Stimulated activated CD8-positive, alpha-beta memory T cell treated with anti-CD3 and anti-CD28 coated beads, Interleukin-12 subunit alpha, Interleukin-12 subunit beta, amount 100 ng/mL, for 4 hours (primary cell): ENCODE data around the gene BCL11A.

Source experiments
- DNase-seq: peaks from one replicate; pipeline ENCODE4 v3.0.0-alpha.2; 2020; ENCODE audit warnings: low read depth

The BCL11A gene

GRCh38 chr2:60405271-60405919 is 148.1 kb downstream of the BCL11A start:
- no peak for DNase-seq
